NCI-H446 treated with DMSO at 0.1 percent for 48 hours (cell line): ENCODE data around the gene COX7A1.
"Not testable (repeated sequence)": the region's sequence is repeated elsewhere in the genome, so short reads cannot be mapped to it uniquely, and the experiment has no call there.

Experiments
- DNase-seq: peaks from one replicate; lab custom pipeline; 2025; lab: John Stamatoyannopoulos, UW

The COX7A1 gene

DNA sequence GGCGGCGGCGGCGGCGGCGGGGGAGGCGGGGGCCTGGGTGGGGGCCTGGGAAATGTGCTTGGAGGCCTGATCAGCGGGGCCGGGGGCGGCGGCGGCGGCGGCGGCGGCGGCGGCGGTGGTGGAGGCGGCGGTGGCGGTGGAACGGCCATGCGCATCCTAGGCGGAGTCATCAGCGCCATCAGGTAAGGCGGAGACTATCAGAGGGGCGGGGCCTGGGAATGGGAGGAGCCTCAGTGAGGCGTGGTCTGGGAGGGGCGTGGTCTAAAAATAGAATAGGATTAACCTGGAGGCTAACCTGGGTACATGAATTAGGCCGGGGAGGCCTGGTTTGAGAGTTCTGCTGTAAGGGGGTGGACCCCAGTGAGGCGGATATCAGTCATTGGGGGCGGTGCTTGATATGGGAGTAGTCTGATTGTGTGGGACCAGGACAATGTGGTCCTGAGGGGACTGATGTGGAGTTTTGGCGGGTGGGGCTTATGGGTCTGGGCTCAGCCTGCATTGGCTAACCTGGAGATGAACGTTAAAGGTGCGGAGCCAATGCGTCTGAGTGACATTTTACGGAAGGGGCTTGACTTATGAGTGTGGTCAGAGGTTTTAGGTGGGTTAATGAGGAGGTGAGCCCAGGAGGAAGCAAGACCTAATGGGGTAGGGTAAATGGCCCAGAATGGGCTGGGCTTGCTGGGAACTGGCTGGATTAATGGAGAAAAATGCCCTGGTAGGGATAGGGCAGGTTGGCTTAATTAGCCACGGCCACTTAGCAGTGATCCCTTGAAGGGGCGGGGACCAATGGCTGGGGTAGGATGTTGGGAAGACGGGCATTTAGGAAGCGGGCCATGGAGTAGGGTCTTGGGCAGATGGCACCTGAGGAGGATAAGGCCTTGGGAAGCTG is 11.0 kb downstream of the COX7A1 start:
- DNase-seq, result peak; percentile 42

GRCh38 chr19:36140304-36141038 is 11.8 kb downstream of the COX7A1 start:
- DNase-seq, result peak; percentile 33

- peak; percentile 93 for DNase-seq
Measured at GRCh38 chr19:36139473-36140303, 12.6 kb downstream of the COX7A1 start, which contains the start of gene CAPNS1. Gene CAPNS1, plus strand, starts transcription at chr19:36140066. Its CDS starts 946 bp downstream, at chr19:36141012.

GRCh38 chr19:36139120-36139472 is 13.2 kb downstream of the COX7A1 start:
- DNase-seq, result no peak

DNA sequence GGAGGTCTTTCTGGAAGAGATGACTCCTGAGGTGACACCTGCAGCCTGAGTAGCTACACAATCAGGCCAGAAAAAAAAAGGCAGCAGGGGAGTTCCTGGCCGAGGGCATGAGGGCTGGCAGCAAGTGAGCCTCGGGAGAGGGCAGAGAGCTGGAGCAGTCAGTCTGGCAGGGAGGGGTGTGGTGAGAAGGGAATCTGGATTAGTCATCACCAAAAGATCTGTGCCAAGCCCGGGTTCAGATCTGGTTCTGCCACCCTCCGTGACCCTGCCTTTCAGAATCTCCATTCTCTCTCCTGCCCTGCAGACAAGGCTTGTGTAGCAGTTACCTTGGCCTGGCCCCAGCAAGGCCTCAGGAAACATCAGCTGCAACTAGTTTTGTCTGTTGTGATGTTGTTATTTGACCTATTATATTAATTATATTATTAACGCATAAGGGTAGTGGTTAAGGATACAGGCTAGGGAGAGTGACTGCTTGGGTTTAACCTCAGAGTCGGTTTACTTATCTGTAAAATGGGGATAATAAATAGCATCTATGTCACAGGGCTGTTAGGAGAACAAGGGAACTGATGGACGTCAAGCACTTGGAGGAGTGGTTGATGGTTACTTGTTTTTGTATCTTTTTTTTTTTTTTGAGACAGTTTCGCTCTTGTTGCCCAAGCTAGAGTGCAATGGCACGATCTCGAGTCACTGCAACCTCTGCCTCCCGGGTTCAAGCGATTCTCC is 15.1 kb downstream of the COX7A1 start:
- DNase-seq, result peak; percentile 19

DNA sequence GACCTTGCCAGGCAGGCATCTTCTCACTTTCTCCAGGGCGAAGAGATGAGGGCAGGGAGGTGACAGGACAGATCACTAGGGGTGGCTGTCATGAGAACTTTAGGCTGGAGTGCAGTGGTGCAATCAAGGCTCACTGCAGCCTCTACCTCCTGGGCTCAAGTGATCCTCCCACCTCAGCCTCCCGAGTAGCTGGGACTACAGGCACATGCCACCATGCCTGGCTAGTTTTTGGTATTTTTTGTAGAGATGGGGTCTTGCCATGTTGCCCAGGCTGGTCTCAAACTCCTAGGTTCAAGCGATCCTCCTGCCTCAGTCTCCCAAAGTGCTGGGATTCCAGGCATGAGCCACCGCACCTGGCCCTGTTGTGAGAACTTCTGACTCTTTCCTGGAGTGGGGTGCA is 17.4 kb downstream of the COX7A1 start:
- not testable (repeated sequence) for DNase-seq

DNA sequence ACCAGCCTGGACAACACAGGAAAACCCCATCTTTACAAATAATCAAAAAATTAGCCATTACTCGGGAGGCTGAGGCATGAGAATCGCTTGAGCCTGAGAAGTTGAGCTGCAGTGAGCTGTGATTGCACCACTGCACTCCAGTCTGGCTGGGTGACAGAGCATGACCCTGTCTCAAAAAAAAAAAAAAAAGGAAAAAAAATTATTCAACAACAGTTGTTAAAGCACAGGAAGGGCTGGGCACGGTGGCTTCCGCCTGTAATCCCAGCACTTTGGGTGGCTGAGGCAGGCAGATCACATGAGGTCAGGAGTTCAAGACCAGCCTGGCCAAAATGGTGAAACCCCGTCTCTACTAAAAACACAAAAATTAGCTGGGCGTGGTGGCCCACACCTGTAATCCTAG is 21.0 kb downstream of the COX7A1 start:
- DNase-seq, result not testable (repeated sequence)

DNA sequence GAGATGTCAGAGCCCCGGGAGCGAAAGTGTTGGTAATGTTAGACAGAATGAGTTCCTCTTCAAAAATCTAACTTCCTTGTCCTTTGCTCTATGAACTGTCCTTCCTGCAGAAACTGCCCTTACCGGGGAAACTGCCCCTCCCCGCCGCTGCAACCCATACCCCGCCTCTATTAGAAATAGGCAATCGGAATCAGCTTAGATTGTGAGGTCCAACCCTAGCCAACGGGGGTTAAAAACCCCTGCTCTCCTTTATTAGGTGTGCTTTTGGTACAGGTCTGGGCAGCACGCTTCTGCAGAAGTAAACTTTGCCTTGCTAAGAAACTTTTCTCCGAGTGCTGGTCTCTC is 23.9 kb downstream of the COX7A1 start:
- DNase-seq, result no peak

- no peak for DNase-seq
Measured at GRCh38 chr19:36125557-36125956, 26.7 kb downstream of the COX7A1 start.

DNA sequence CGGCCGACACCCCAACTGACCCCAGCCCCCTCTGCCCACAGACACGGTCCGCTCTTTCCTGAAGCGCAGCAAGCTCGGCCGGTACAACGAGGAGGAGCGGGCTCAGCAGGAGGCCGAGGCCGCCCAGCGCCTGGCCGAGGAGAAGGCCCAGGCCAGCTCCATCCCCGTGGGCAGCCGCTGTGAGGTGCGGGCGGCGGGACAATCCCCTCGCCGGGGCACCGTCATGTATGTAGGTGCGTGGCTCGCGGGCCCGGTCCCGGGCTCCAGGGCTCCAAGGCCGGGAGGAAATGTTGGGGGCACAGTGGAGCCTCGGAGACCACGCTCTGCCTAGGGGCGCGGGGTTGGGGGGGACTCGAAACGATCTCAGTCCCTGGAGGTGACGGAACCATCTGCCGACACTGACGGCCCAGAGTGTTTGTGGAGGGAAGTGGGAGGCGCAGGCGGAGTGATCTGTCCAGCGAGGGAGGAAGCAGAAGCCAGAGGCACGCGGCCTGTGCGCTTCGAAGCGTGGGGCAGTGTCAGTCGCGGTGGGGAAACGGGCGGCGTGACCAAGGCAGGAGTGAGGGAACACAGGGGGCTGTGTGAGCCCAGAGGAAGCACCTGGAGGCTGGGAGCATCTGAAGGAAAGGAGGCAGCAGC is 30.6 kb downstream of the COX7A1 start:
- no peak for DNase-seq

GRCh38 chr19:36120984-36121358 is 31.3 kb downstream of the COX7A1 start:
- no peak for DNase-seq

GRCh38 chr19:36120092-36120983 is 31.9 kb downstream of the COX7A1 start:
- no peak for DNase-seq

DNA sequence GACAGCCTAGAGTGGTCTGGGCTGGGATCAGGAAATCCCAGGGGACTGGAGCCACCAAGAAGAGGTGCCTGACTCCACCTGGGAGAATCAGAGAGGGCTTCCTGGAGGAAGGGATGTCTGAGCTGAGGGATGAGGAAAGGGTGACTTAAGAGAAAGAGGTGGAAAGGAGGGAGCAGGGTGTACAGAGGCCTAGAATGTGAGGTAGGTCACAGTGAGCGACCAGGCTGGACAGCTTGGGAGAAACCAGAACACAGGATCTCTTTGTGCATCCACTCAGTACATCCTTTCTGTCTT is 36.0 kb downstream of the COX7A1 start:
- no peak for DNase-seq

- peak; percentile 49 for DNase-seq
Measured at GRCh38 chr19:36115453-36116343, 36.5 kb downstream of the COX7A1 start, which contains the start of gene TBCB. Gene TBCB, plus strand, starts transcription at chr19:36115468. Its CDS starts 93 bp downstream, at chr19:36115561.

GRCh38 chr19:36114721-36115452 is 37.4 kb downstream of the COX7A1 start, which contains the start of gene POLR2I:
Gene POLR2I, minus strand, starts transcription at chr19:36114875. Its CDS starts 19 bp downstream, at chr19:36114856.
- DNase-seq, result peak; percentile 99

DNA sequence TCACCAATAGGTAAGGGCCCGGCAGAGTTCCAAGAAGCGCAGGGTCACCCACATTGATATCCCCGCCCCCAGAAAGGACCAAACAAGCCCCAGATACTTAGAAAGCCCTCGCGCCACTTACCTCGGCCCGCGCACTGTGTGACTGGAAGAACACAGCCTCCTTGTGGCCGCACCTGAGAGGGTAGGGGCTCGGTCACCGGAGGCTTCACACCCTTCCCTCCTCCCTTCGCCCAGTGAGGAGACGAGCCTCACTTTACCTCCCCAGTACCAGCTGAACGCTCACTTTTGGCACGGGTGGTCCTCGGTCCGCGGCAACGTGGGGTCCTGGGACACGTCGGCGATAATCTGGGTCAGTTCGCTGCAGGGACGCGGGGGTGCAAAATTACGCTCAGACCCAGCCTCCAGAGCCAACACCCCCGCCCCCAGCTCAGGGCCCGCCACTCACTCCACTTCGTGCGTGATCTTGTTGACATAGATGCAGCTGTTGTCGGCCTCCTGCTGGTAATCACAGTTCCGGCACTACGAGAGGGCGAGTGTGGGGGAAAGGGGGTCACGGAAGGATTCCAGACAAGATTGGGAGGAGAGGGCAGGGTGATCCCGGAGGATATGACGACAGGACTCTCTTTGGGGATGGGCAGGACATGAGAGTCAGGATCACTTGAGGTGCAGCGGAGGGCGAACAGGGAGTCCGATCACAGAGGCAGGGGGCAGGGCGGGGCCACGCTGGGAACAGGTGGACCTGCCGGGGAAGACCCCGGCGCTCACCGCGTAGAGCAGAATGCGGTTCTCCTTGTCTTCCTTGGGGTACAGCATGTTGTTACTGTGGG is 38.1 kb downstream of the COX7A1 start:
- no peak for DNase-seq

DNA sequence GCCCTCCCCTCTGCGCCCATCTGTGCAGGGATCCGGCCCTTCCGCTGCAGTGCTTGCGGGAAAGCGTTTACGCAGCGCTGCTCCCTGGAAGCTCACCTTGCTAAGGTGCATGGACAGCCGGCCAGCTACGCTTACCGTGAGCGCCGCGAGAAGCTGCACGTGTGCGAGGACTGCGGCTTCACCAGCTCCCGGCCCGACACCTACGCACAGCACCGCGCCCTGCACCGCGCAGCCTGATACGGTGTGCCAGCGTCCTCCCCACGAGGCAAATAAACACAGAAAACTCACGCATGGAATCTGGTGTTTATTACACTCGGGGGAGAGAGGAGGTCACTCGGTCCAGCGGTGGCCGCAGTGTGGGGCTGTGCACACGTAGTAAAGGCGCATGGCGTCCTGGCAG is 38.8 kb downstream of the COX7A1 start:
- DNase-seq, result no peak

GRCh38 chr19:36112678-36113077 is 39.6 kb downstream of the COX7A1 start:
- DNase-seq, result no peak
